Left lung (tissue), 10 donors: ENCODE results near the gene PPM1N. TPM values are rescaled to one million over a fixed set of nuclear protein-coding genes. Genes with fewer than 3 reads are reported as not detected.
A peak's percentile ranks its signal among the peaks of the same experiment; 100 is the strongest.

ENCODE experiments used
- ATAC-seq: fragments of 200-7000 bp; cut with Tn5 transposase; one replicate; pipeline ENCODE4 v1.9.1; 2020; ENCODE audit warnings: moderate library complexity
- DNase-seq, 4 donors: peaks; one replicate each; pipeline ENCODE4 v3.0.0-alpha.2; 2013 to 2020
- H3K27ac ChIP-seq, 2 donors: fragments of 200-600 bp; sonication (generic) in 1 of 2; one replicate each; pipeline versions ENCODE4 v1.5.0 to v1.8.0; 2020 to 2021
- H3K27me3 ChIP-seq, 2 donors: fragments of 200-600 bp; sonication (generic) in 1 of 2; one replicate each; pipeline versions ENCODE4 v1.5.0 to v1.8.0; 2020 to 2021
- H3K36me3 ChIP-seq, 2 donors: fragments of 200-600 bp; sonication (generic) in 1 of 2; one replicate each; pipeline versions ENCODE4 v1.5.0 to v1.8.0; 2020 to 2021
- H3K4me1 ChIP-seq, 2 donors: fragments of 200-600 bp; one replicate each; pipeline ENCODE4 v1.8.0; 2021
- H3K4me3 ChIP-seq, 2 donors: fragments of 200-600 bp; sonication (generic) in 1 of 2; one replicate each; pipeline versions ENCODE4 v1.5.0 to v1.8.0; 2020 to 2021; ENCODE audit warnings: mild to moderate bottlenecking in 1 of 2
- H3K9me3 ChIP-seq, 2 donors: fragments of 200-600 bp; sonication (generic) in 1 of 2; one replicate each; pipeline versions ENCODE4 v1.5.0 to v1.8.0; 2020 to 2021
- CTCF ChIP-seq, 2 donors: fragments of 200-600 bp; sonication (generic) in 1 of 2; IDR thresholded peaks; one replicate each; pipeline versions ENCODE4 v1.5.0 to v1.8.0; 2021; ENCODE audit warnings: antibody characterized with exemption in 2 of 2
- intact Hi-C, 2 donors: fragments of 100-400 bp; cut with DNase I; formaldehyde crosslinking; loops; one replicate each; pipeline versions ENCODE4 v1.11.2 to v1.14.2; 2022
- polyA plus RNA-seq, 6 donors: library from polyadenylated mRNA; unstranded; fragments of 120-200 nt; gene quantifications; one replicate each; pipeline ENCODE4 v1.2.1, GENCODE V29; 2013; ENCODE audit not compliant: insufficient read length in 6 of 6
- total RNA-seq, 2 donors: library from RNA; stranded (reverse); fragmentation: NEBNext Ultra II Directional; extraction: Animal tissue kit (Norgen Biotek cat#: 25700); gene quantifications; one replicate each; pipeline ENCODE4 v1.2.1, GENCODE V29; 2021
- donor health status: DM: no; HTN: yes; CAD: no.
- donor health status: DM: no; HTN: no; CAD: no.

The PPM1N gene
- total and polyA plus RNA-seq, 8 donors = 0.17 to 2.1 (median 0.34) TPM

- ATAC-seq (no peak), DNase-seq (no peak)
- peaks cover 0 to 8% of the 10 kb centered on the region in 2 donors for H3K27me3 ChIP-seq
- H3K4me1 ChIP-seq = peaks cover 8 to 66% of the 10 kb centered on the region in 2 donors
- intact Hi-C loops = no loop called here
- peaks cover 0 to 4% of the 10 kb centered on the region in 2 donors for H3K36me3 ChIP-seq
- H3K4me3 ChIP-seq = no peak overlapping the region
- peak overlapping the region; percentile 86 to 98 for H3K27ac ChIP-seq
- H3K9me3 ChIP-seq = no peaks in the 10 kb centered on the region
- TF ChIP-seq CTCF (IDR thresholded peaks at IDR 0.05) = no peak
Observed at GRCh38 chr19:45505151-45505995, 7.1 kb downstream of the PPM1N start.

GRCh38 chr19:45505996-45506245, 7.7 kb downstream of the PPM1N start:
- ATAC-seq = no peak

GRCh38 chr19:45506246-45506988, 8.2 kb downstream of the PPM1N start:
- intact Hi-C loops = no loop called here
- peaks cover 8 to 66% of the 10 kb centered on the region in 2 donors for H3K4me1 ChIP-seq
- no peaks in the 10 kb centered on the region for H3K27me3 ChIP-seq
- no peaks in the 10 kb centered on the region for H3K9me3 ChIP-seq
- peak overlapping the region; percentile 96 to 100 for H3K4me3 ChIP-seq
- peak; percentile 86 for ATAC-seq
- H3K27ac ChIP-seq = peak overlapping the region; percentile 86 to 98
- peaks cover 0 to 9% of the 10 kb centered on the region in 2 donors for H3K36me3 ChIP-seq
- DNase-seq = peak; percentile 84 to 100 (median 95)
- TF ChIP-seq CTCF (IDR thresholded peaks at IDR 0.05) = peak; percentile 25 to 26

More at GRCh38 chr19:45505996-45506245, 7.7 kb downstream of the PPM1N start:
- intact Hi-C loops = no loop called here
- Histone ChIP-seq H3K27me3 (peaks cover 0 to 4% of the 10 kb centered on the region in 2 donors), H3K36me3 (peaks cover 0 to 9% of the 10 kb centered on the region in 2 donors), H3K4me1 (peaks cover 8 to 66% of the 10 kb centered on the region in 2 donors), H3K9me3 (no peaks in the 10 kb centered on the region), H3K27ac (peak overlapping the region; percentile 86 to 98), H3K4me3 (peak overlapping the region; percentile 96 to 100)
- DNase-seq = no peak
- no peak for TF ChIP-seq CTCF (IDR thresholded peaks at IDR 0.05)

- Histone ChIP-seq H3K27me3 (no peaks in the 10 kb centered on the region), H3K27ac (peak within 1 kb of the TSS; percentile 86 to 98), H3K36me3 (peaks cover 0 to 9% of the 10 kb centered on the region in 2 donors), H3K9me3 (no peaks in the 10 kb centered on the region), H3K4me1 (peaks cover 8 to 68% of the 10 kb centered on the region in 2 donors), H3K4me3 (peak within 1 kb of the TSS; percentile 96 to 100)
- intact Hi-C loops = no loop called here
- ATAC-seq (peak; percentile 81), DNase-seq (peak; percentile 77 to 97 (median 88))
- TF ChIP-seq CTCF (IDR thresholded peaks at IDR 0.05) = no peak
Observed at GRCh38 chr19:45506989-45507871, 9.0 kb downstream of the PPM1N start, which contains the start of gene VASP. Gene VASP (plus strand): TSS chr19:45507479. CDS start chr19:45507772, 293 bp downstream.
